ENCODE measurements around the gene UNC119.

UNC119 gene

DNA sequence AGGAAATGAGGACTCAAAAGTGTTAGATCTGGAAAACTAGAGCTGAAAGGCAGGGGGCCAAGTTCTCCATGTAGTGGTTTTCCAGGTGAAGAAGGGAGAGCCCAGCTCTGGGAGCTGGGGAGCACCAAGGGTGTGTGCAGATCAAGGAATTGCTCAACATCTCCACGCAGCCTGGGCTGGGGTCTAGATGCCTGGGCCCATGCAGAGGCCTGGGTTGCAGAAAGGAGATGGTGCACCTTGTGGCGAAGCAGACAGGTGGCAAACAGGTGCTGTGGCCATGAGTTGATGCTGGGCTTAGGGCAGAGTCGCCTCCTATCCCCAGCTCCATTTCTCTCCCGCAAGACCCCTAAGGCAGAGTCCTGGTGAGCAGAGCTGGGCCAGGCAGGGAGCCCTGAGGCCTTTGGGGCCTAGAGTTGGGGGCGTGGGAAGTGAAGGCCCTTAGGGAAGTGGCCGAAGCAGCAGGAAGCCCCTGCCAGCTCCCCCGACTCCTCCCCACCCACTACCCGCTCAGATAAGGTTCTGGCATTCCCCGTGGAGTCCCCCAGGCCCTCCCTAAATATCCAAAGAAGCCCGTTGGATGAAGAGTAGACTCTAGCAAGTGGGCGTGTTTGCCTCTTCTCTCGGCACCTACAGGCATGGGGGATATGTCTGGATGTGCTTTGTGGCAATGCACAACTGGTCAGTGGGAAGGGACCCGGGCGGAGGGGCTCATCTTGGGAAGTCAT, 45.5 kb downstream of the UNC119 start:
- no peak overlapping the region for H3K9ac ChIP-seq (ENCODE audit: low read depth, low read length, poor library complexity, severe bottlenecking)
- no peak overlapping the region for H2AFZ ChIP-seq (ENCODE audit: low read length)
- TF ChIP-seq, protein P1, sequence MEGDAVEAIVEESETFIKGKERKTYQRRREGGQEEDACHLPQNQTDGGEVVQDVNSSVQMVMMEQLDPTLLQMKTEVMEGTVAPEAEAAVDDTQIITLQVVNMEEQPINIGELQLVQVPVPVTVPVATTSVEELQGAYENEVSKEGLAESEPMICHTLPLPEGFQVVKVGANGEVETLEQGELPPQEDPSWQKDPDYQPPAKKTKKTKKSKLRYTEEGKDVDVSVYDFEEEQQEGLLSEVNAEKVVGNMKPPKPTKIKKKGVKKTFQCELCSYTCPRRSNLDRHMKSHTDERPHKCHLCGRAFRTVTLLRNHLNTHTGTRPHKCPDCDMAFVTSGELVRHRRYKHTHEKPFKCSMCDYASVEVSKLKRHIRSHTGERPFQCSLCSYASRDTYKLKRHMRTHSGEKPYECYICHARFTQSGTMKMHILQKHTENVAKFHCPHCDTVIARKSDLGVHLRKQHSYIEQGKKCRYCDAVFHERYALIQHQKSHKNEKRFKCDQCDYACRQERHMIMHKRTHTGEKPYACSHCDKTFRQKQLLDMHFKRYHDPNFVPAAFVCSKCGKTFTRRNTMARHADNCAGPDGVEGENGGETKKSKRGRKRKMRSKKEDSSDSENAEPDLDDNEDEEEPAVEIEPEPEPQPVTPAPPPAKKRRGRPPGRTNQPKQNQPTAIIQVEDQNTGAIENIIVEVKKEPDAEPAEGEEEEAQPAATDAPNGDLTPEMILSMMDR (conservative IDR thresholded peaks at IDR 0.05; ENCODE audit: low read length): no peak
- TF ChIP-seq EZH2phosphoT487 (IDR thresholded peaks at IDR 0.05; ENCODE audit: borderline replicate concordance): no peak
- no peaks in the 10 kb centered on the region for H3K36me3 ChIP-seq (ENCODE audit: insufficient read depth, low read length)
- no peaks in the 10 kb centered on the region for H3K9me3 ChIP-seq (ENCODE audit: insufficient read depth, low read depth, low read length)
- no peaks in the 10 kb centered on the region for H3K9me2 ChIP-seq (replicated peaks; ENCODE audit: low read depth, low read length)
- H3K4me2 ChIP-seq (ENCODE audit: low read depth, low read length, poor library complexity, severe bottlenecking): no peak overlapping the region
- no peaks in the 10 kb centered on the region for H3F3A ChIP-seq (ENCODE audit: low read depth)
- H3K4me3 ChIP-seq (ENCODE audit: low read length, poor library complexity, severe bottlenecking): no peak overlapping the region
- no peaks in the 10 kb centered on the region for H4K20me1 ChIP-seq (ENCODE audit: insufficient read depth, low read length, poor library complexity, severe bottlenecking)
- no peaks in the 10 kb centered on the region for H3K4me1 ChIP-seq (ENCODE audit: insufficient read depth, low read length, poor library complexity, severe bottlenecking)
- H3K27me3 ChIP-seq (ENCODE audit: insufficient read depth, low read length, poor library complexity, severe bottlenecking): no peaks in the 10 kb centered on the region
- H3K79me2 ChIP-seq (ENCODE audit: insufficient read depth, low read length): no peaks in the 10 kb centered on the region

DNA sequence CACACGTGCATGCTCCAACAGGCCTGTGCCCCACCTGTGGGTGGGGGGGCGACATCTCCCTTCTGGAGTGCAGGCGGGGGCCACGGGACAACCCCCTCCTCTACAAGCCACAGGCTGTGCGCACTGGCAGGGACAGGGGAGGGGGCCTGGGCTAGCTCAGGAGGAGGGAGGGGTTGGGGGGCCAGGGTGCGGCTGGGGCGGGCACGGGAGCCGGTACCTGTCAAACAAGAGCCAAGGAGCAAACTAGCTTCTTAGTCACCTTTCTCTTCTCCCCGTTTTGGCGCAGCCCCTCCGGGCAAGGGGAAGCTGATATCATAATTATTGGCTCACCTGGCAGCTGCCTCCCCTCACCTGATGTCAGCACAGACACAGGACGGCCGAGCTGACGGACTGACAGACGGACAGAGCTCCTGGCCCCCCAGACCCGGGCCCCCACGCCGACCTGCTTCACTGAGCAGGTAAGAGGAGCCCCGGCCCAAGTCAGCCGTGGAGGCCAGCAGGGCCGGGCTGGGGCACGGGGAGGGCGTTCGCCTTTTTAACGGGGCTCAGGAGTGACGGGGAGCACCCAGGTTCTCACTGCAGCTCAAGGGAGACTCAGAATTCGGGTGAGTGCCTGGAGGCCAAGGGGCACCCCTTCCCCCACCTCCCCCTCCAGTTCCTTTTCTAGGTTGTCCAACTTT, 46.3 kb downstream of the UNC119 start, which contains the start of gene FOXN1:
FOXN1 (plus strand) TSS at position 363 of the 680 bp plus-strand sequence. CDS start 17,622 bp downstream, outside the sequence.
- peaks cover 3% of the 10 kb centered on the region for H3K4me1 ChIP-seq (ENCODE audit: insufficient read depth, low read length, poor library complexity, severe bottlenecking)
- H3K9me2 ChIP-seq (replicated peaks; ENCODE audit: low read depth, low read length): no peaks in the 10 kb centered on the region
- no peaks in the 10 kb centered on the region for H3K36me3 ChIP-seq (ENCODE audit: insufficient read depth, low read length)
- no peaks in the 10 kb centered on the region for H3K79me2 ChIP-seq (ENCODE audit: insufficient read depth, low read length)
- H3F3A ChIP-seq (ENCODE audit: low read depth): no peaks in the 10 kb centered on the region
- no peak within 1 kb of the TSS for H3K9ac ChIP-seq (ENCODE audit: low read depth, low read length, poor library complexity, severe bottlenecking)
- H4K20me1 ChIP-seq (ENCODE audit: insufficient read depth, low read length, poor library complexity, severe bottlenecking): no peaks in the 10 kb centered on the region
- H3K27me3 ChIP-seq (ENCODE audit: insufficient read depth, low read length, poor library complexity, severe bottlenecking): no peaks in the 10 kb centered on the region
- no peaks in the 10 kb centered on the region for H3K9me3 ChIP-seq (ENCODE audit: insufficient read depth, low read depth, low read length)
- H2AFZ ChIP-seq (ENCODE audit: low read length): no peak within 1 kb of the TSS
- no peak within 1 kb of the TSS for H3K4me3 ChIP-seq (ENCODE audit: low read length, poor library complexity, severe bottlenecking)
- TF ChIP-seq, protein P1 (conservative IDR thresholded peaks at IDR 0.05; ENCODE audit: low read length): no peak
- no peak for TF ChIP-seq EZH2phosphoT487 (IDR thresholded peaks at IDR 0.05; ENCODE audit: borderline replicate concordance)
- H3K4me2 ChIP-seq (ENCODE audit: low read depth, low read length, poor library complexity, severe bottlenecking): no peak within 1 kb of the TSS

DNA sequence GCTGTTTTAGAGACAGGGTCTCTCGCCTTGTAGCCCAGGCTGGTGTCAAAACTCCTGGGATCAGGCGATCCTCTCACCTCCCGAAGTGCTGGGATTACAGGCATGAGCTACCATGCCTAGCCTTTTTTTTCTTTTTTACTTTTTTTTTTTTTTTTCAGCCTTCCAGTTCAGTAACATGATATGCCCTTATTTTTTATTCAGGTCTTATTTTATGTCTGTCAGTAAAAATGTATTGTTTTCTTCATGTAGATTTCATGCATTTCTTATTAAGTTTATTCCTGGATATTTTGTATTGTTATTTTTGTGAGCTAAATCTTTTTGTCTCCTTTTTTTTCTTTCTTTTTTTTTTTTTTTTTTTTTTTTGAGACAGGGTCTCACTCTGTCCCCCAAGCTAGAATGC, 49.0 kb downstream of the UNC119 start:
- H3F3A ChIP-seq (ENCODE audit: low read depth): no peaks in the 10 kb centered on the region
- no peak for TF ChIP-seq EZH2phosphoT487 (IDR thresholded peaks at IDR 0.05; ENCODE audit: borderline replicate concordance)
- TF ChIP-seq, protein P1 (conservative IDR thresholded peaks at IDR 0.05; ENCODE audit: low read length): no peak
- no peaks in the 10 kb centered on the region for H4K20me1 ChIP-seq (ENCODE audit: insufficient read depth, low read length, poor library complexity, severe bottlenecking)
- H2AFZ ChIP-seq (ENCODE audit: low read length): no peak overlapping the region
- peaks cover 11% of the 10 kb centered on the region for H3K4me1 ChIP-seq (ENCODE audit: insufficient read depth, low read length, poor library complexity, severe bottlenecking)
- H3K9me2 ChIP-seq (replicated peaks; ENCODE audit: low read depth, low read length): no peaks in the 10 kb centered on the region
- no peak overlapping the region for H3K9ac ChIP-seq (ENCODE audit: low read depth, low read length, poor library complexity, severe bottlenecking)
- H3K4me2 ChIP-seq (ENCODE audit: low read depth, low read length, poor library complexity, severe bottlenecking): no peak overlapping the region
- no peaks in the 10 kb centered on the region for H3K9me3 ChIP-seq (ENCODE audit: insufficient read depth, low read depth, low read length)
- H3K4me3 ChIP-seq (ENCODE audit: low read length, poor library complexity, severe bottlenecking): no peak overlapping the region
- no peaks in the 10 kb centered on the region for H3K27me3 ChIP-seq (ENCODE audit: insufficient read depth, low read length, poor library complexity, severe bottlenecking)
- no peaks in the 10 kb centered on the region for H3K36me3 ChIP-seq (ENCODE audit: insufficient read depth, low read length)
- H3K79me2 ChIP-seq (ENCODE audit: insufficient read depth, low read length): no peaks in the 10 kb centered on the region
